HG02885 (cell line): ENCODE results near the gene HMCN2.

Experiments used
- ATAC-seq: cut with Tn5 transposase; IDR thresholded peaks from one replicate; pipeline ENCODE4 v1.9.1; 2021; ENCODE audit warnings: mild to moderate bottlenecking; ENCODE audit not compliant: unreplicated experiment, poor library complexity

The HMCN2 gene

DNA sequence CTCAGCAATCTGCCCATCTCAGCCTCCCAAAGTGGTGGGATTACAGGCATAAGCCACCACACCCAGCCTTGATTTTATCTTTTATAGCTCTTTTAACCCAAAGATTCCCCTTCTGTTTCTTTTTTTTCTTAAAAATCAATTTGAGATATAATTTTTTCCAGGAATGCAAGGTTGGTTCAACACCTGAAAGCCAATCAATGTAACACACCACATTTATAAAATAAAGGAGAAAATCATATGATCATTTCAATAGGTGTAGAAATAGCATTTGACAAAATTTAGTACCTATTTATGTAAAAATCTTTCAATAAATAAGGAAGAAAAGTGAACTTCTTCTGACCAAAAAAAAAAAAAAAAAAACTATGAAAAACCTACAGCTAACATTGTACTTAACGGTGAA, 175.5 kb downstream of the HMCN2 start:
- ATAC-seq, result no peak

DNA sequence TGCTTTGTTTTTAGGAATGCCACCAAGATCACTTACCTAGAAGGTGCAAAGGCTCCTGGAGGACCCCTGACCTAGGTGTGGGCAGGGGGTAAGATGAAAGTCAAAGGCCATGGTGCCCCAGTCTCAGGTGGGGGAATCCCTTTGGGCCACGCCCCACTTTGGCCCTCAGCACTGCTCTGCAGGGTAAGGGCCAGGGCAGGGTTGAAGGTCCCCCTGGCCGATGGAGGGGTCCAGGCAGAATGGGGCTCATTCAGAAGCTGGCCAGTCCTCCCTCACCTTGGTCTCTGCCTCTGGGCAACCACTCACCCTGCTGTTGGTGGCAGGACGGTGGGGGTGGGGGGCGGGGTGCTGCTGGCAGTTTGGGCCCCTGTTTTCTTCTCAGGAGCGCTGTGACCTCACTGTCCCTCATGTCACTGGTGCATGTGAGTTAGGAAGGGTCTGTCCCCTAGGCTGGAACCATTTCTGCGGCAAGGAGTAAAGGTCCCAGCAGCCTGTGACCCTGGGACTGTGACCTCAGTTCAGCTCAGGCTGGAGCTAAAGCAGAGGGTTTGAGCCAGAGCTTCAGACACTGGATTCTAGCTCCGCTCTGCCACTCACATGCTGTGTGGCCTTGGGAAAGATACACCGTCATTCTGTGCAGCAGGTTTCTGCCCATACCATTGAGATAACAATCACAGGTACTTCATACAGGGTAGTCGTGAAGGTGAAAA, 177.3 kb downstream of the HMCN2 start:
- ATAC-seq, result no peak

DNA sequence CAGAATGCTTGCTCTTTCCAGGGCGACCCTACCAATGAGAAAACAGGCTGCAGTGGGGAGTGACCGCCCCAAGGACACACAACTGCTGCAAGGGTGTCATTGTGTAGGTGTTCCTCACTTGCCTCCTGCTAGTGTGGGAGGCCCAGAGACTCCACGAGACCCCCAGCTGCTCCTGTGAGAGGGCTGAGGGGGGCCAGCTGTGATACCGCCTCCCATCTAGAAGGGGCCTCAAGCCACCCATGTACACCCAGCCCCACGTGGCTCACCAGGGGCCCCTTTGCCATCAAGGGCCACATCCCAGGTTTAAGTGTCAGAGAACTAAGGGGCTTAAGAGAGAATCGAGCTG, 177.9 kb downstream of the HMCN2 start:
- ATAC-seq, result no peak

DNA sequence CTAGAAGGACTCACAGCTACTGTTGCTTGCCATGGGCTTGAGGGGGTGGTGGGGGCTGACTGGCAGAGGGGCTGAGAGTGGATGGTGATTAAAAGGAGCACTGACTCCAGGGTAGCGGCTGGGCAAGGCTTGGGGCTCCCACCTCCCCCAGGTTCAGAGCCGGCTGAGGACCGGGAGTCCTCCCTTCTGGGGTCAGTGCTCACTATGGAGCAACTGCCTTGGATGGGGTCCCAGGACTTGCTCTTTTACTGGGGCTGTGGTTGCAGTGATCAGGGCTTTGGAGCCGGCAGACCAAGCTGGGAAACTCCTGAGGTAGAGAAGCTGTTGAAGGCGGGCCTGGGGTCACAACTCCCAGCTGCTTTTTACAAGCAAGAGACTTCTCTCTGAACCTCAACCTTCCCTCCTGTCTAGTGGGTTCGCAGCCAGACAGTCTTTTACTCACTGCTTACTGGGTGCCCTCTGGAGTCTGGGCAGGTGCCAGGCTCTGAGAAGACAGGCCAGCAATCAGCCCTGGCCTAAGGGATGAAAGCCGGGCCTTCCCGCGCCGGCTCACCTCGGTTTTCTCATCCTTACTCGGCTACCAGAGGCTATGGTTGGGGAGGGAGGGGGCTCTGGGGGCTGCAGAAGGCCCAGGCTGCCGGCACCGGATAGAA, 178.4 kb downstream of the HMCN2 start:
- no peak for ATAC-seq

DNA sequence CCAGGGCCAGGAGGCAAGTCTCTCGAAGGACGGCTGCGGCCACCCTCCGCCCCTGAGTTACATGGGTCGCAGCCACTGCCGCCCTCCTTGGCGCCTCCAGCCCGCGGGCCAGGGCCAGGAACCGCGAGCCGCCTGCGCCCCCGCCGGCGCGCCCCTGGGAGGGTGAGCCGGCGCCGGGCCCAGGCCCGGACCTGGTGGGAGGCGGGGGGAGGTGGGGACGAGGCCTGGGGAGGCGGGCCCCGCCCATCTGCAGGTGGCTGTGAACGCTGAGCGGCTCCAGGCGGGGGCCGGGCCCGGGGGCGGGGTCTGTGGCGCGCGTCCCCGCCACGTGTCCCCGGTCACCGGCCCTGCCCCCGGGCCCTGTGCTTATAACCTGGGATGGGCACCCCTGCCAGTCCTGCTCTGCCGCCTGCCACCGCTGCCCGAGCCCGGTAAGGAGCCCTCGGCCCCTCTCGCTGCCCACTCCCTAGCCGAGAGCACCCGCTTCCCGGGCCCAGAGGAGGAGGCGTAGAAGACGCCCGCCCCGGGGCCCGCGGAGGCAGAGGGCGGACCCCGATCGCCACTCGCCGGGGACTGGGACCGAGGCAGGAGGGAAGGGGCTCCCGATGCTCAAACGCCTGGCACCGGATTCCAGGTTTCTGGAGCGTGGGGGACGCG, 179.1 kb downstream of the HMCN2 start, which contains the start of gene ASS1:
TSS of gene ASS1 (plus strand) at position 397 of the 657 bp plus-strand sequence. CDS start 7,268 bp downstream, outside the sequence.
- no peak for ATAC-seq

DNA sequence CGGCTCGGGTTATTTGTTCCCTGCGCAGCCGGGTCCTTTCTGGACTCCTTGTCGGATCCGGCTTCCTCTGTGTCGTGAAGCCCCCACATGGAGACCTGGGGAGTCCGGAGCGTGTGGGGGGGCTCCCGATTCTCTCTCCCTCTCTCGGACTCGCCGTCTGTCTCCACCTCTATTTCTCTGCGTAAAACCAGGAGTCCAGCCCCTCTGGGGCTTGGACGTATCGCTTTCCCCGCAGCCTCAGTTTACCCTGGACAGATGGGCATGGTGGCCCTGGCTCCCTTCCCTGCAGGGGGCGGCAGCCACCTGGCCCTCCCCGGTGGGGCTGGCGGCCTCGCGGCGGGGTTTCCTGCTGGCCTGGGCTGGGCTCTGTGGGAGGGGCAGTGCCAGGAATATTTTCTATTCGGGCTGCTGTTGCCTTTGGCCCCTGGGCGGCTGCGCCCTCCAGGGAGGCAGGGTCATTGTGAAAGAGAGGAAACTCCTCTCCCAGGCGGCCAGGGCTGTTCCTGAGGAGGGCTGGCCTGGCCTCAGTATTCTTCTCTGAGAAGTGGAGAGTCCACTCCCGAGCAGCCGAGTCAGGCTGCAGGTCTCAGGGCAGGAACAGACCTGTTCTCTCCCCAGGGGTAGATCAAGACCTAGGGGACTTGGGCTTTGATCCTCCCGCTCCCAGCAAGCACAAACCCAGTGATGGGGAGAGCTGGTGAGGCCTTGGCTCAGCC, 179.9 kb downstream of the HMCN2 start:
- ATAC-seq, result no peak

DNA sequence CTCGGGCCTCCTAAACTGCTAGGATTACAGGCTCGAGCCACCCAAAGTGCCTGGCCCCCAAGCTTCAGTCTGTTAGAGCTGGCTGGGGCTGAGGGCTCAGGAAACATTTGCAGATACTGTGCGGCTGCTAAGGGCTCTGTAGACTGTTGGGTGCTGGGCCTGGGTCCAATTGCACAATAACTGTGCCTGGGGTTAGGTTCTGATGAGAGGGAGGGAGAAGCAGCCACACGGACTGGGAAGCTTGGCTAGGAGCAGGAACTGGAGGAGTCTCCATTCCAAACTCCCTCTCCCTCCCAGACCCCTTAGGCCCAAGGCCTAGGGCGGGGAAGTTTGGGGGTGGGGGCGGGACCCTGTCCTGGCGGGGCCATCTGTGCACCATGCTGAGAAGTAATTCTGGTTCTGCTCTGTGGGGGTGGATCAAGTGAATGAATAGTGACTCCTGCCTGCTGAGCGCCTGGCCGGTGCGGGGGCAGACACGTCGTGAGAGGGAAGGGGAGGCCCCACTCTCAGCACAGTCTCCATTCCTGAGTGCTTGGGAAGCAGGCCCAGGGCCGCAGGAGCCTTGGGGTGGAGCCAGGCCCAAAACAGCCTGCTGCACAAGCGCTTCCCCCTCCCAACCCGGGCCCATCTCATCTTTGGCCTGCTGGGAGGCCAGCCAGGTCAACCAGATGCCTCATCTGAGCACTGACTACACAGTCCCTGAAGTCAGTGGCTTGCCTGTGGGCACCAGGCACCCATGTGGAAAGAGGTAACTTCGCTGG, 180.7 kb downstream of the HMCN2 start:
- ATAC-seq, result no peak

DNA sequence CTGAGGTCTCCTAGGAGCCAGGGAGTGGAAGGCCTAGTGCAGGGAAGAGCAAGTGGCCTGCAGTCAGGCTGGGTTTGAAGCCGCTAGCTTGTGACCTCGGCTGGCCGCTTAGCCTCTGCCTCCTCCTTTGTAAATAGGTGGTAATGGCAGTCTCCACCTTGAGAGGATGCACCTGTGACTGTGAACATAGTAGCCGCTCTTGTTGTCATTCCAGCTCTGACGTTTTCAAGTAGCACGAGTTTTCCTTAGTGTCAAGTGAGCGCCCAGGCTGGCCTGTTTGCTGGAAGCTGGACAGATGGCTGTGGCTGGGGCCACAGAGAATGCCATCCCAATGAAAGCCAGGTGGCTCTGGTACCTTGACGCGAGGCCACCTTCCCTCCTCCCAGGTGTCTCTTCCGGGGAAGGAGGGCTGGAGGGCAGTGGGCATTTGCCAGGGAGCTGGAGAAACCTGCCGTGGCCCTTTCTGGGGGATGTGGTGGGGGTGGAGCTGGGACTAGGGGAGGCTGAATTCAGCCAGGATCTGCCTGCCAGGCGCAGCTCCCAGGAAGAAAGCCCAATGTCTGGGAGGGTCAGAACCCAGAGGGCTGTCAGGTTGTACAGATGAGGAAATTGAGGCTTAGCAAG, 181.7 kb downstream of the HMCN2 start:
- no peak for ATAC-seq

DNA sequence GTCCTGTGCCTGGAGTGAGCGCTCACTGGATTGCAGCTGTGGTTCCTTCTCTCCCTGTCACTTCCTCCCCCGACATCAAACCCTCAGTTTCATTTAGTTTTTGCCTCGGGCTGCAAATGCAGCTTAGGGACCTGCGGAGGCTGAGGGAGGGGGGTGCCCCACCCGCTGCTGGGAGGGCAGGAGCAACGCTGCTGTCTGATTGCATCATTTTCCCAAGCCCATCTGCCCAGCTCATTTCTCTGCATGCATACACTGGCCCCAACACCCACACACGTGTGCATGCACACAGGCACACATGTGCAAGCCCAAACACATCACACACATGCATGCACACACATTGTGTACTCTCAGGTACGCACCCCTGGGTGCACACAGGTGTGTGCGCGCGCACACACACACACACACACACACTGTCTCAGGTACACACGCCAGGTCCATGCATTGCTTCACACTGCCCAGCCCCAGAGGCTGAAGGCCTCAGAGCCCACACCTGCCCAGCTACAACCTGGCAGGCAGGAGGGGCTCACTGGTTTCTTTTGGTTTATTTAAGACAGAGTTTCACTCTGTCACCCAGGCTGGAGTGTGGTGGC, 182.6 kb downstream of the HMCN2 start:
- no peak for ATAC-seq

DNA sequence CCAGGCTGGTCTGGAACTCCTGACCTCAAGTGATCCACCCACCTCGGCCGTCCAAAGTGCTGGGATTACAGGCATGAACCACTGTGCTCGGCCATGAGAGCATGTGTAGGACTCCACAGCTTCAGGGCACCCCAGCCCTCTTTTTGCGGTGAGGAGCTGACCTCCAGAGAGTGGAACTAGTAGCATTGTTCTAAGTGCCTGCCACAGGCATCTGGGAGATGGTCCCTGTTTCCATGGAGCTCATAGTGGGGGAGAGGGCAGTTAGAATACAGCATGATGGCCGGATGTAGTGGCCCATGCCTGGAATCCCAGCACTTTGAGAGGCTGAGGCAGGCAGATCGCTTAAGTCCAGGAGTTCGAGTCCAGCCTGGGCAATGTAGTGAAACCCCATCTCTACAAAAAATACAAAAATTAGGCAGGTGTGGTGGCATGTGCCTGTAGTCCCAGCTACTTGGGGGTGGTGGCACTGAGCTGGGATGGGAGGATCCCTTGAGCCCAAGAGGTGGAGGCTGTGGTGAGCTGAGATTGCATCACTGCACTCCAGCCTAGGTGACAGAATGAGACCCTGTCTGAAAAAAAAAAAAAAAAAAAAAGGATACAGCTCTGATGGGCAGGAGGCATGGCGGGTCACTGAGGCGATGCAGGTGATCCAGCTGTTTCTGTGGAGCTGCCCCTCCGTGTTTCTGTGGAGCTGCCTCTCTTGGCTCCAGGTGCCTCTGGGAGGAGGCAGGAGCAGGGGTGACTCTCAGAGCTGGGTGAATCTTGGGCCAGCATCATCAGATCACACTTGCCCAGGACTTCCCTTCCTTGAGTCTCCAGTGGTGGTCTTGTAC, 183.4 kb downstream of the HMCN2 start:
- ATAC-seq, result no peak

DNA sequence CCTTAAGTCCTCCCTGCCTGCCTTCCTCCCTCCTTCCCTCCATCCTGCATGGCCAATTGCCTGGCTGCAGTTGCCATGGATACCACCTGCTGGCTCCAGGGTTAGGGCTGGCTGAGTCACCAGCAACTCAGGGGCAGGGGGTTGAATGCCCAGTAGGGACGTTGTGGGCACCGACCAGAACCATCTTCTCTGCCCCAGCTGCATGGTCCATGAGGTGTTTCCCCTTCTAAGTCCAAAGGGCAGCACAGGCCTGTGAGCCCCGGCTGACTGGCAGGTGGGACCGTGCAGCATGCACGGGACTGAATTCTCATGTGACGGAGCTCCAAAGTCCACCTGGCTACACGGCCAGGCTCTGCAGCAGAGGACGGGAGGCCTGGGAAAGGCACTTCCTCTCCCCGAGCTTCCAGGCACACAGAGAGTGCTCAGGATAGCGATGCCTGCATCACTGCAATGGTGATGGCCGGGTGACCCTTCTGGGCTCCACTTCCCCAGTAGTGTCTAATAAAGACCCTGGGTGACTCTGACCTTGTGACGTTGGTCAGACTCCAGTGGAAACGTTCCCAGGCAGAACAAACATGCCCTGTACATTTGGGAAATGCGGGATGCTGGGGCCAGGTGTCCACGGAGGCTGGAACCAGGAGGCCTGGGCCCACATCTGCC, 184.9 kb downstream of the HMCN2 start:
- no peak for ATAC-seq

DNA sequence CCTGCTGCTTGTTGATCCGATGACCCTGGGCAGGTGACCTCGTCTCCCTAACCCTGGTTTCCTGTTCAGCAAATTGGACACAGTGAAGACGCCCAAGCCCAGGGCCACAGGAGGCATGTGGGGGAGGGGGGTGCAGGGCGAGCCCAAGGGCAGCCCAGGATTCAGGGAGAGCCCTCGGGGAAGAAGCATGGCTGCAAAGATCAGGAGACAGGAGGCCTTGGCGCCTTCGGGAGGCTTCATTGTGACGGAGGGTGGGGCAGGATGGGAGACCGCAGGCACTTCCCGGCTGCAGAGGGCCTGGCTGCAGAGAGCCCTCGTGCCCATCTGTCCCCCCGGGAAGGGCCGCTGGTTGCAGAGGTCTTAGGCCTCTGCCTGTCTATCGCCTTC, 185.4 kb downstream of the HMCN2 start:
- no peak for ATAC-seq

DNA sequence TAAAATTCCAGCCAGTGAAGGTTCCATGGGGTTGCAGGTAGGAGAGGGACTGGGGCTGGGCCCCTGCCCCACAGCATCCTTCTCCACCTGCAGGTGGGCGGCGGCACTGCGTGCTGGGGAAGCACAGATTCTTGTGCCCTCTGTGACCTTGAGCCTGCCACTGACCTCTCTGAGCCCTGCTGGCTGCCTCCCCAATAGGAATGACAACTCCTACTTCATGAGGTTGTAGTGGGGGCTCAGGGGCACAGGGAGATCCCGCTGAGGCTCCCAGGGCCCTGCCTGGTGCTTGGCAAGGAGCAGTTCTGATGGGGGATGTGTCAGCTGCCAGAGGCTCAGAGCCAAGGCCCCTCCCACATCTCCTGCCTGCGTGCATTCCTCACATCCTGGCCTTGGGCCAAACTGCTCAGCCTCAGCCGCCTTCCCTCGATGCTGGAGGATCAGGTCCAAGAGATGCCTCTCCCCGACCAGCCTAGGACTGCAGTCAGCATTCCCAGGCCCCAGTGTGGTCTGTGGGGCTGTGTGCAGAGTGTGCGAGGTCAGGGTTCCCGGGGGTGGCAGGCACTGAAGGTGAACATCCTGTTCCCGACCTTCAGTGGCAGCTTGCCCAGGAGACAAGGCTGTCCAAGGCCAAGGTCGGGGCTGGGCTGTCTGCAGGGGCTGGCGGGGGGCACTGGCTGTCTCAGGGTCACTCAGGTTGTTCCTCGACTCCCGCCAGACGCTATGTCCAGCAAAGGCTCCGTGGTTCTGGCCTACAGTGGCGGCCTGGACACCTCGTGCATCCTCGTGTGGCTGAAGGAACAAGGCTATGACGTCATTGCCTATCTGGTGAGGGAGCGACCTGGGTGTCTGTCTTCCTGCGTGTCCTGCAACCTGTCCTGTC, 186.2 kb downstream of the HMCN2 start:
- no peak for ATAC-seq

DNA sequence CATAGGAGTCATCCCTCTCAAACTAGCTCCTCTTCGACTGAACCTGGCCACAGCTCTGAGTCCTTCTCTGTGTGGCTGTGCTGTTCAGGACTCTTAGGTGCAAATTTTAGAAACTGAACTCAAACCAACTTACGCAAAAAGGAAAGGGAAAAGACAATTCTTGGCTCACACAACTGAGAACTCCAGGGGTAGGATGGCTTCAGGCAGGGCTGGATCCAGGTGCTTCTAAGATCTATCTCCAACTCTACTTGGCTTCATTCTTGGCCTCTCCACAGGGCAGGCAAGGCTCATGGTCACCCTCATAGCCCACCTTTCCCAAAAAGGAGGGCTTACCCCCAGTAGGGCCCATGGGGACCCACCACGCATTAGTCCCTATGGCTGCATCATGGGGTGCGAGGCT, 187.3 kb downstream of the HMCN2 start:
- ATAC-seq, result no peak

DNA sequence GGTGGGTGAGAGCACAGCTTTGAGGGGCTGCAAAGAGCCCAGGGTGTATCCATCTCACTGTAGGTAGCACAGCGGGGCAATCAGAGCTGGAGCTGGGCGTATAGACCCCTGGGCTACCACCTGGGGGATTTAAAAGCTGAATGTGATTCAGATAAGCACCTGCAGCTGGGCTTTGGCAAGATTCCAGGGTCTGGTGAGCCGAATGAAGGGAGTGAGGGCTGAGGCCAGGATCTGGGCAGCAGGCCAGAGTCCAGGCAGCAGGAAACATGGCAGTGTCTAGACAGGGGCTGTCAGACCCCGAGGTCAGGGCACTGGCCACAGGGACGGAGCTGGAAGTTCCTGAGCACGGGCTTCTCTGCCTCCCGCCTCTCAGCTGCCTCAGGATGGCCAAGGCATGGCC, 187.9 kb downstream of the HMCN2 start:
- no peak for ATAC-seq

DNA sequence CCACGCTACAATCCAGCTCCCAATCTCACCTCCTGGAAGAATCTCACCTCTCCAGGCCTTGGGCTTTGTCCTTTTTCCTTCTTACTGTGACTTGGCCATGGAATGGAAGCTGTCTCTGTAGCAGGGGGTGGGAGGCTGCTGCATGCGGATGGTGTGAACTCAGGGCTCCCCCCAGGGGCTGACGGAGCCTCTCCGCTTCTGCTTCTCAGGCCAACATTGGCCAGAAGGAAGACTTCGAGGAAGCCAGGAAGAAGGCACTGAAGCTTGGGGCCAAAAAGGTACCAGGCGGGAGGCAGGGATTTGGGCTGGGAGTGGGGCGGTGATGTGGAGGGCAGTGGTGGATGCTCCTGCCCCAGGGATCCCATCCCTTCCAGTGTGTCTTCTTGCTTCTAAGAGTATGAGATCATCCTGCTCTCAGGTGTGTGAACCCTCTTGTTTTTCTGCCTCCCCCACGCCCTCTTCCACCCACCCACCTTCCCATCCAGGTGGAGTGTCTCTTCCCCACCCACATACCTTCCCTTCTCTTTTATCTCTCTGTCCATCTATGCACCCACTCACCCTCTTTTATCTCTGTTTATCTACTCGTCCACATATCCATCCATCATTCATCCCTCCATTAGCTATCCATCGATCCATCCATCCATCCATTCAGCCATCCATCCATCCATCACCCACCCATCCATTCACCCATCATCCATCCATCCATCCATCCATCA, 188.7 kb downstream of the HMCN2 start:
- no peak for ATAC-seq
